Measurements from ENCODE around the gene MYLK. TPM values are rescaled to one million over a fixed set of nuclear protein-coding genes. Genes with fewer than 3 reads are reported as not detected.

MYLK gene
- total and polyA plus RNA-seq, 9 of the 15 experiments (the other 6 are each of a cell fraction or from before 2014, with no cell fraction given): 0.11 to 0.53 (median 0.18) TPM; not detected in 2

GRCh38 chr3:123587401-123587800, 296.7 kb downstream of the MYLK start:
- H3K27ac ChIP-seq (ENCODE audit: extremely low read depth, low read depth, low read length): no peak overlapping the region
- no CpG with 5 or more reads among the region's 2 CpGs for WGBS (ENCODE audit: insufficient coverage, low coverage, missing lambda C conversion rate)
- no TSS peak for BruUV-seq (replicated peaks)
- no peaks in the 10 kb centered on the region for H3K9me1 ChIP-seq (ENCODE audit: control insufficient read depth, insufficient read depth, low read length)
- intact Hi-C loops (cut with micrococcal nuclease) (no loop called here), in situ Hi-C loops (cut with MboI) (no loop called here)
- no peaks in the 10 kb centered on the region for H3K27me3 ChIP-seq (ENCODE audit: control insufficient read depth in 2 of 2, insufficient read depth in 2 of 2, low read length in 2 of 2)
- no peak overlapping the region for H3K4me2 ChIP-seq (ENCODE audit: insufficient read depth, low read length)
- H3K9ac ChIP-seq (ENCODE audit: insufficient read depth in 1 of 2, low read depth in 2 of 2, low read length in 2 of 2): no peak overlapping the region
- H2AFZ ChIP-seq (ENCODE audit: low read depth, low read length): no peak overlapping the region
- peaks cover 19% of the 10 kb centered on the region for H3K79me2 ChIP-seq (ENCODE audit: control insufficient read depth, insufficient read depth, low read length)
- no peak for TF ChIP-seq ELK3 (CRISPR knock-in tag; IDR thresholded peaks at IDR 0.05)
- no peak for TF ChIP-seq PML (IDR thresholded peaks at IDR 0.05; ENCODE audit: low read length)
- TF ChIP-seq ZNF347 (CRISPR knock-in tag; IDR thresholded peaks at IDR 0.05; ENCODE audit: low read depth): no peak
- no peak for TF ChIP-seq CC2D1A (IDR thresholded peaks at IDR 0.05)
- TF ChIP-seq TCF7L2 (IDR thresholded peaks at IDR 0.05; ENCODE audit: low read depth, low read length): no peak
- TF ChIP-seq RFX1 (IDR thresholded peaks at IDR 0.05): no peak
- no peak for TF ChIP-seq NFE2L1 (tag; IDR thresholded peaks at IDR 0.05; ENCODE audit: borderline replicate concordance, low read depth)
- no peak for TF ChIP-seq ZNF583 (CRISPR knock-in tag; IDR thresholded peaks at IDR 0.05)
- TF ChIP-seq ELF4 (CRISPR knock-in tag; IDR thresholded peaks at IDR 0.05): no peak
- TF ChIP-seq SIRT6 (IDR thresholded peaks at IDR 0.05; ENCODE audit: low read depth, low read length): no peak
- TF ChIP-seq ESRRA (IDR thresholded peaks at IDR 0.05; ENCODE audit: borderline replicate concordance, low read depth): no peak
- no peak for TF ChIP-seq SAP30 (IDR thresholded peaks at IDR 0.05; ENCODE audit: borderline replicate concordance, insufficient read depth, low read depth, low read length, poor library complexity, severe bottlenecking)
- TF ChIP-seq HNRNPL (IDR thresholded peaks at IDR 0.05; ENCODE audit: low read depth, low read length): no peak
- no peak for TF ChIP-seq PTBP1 (IDR thresholded peaks at IDR 0.05; ENCODE audit: low read depth, low read length)
- TF ChIP-seq PREB (CRISPR knock-in tag; IDR thresholded peaks at IDR 0.05): no peak
- TF ChIP-seq SIX5 (IDR thresholded peaks at IDR 0.05; ENCODE audit: borderline replicate concordance in 1 of 2, insufficient read depth in 1 of 2, low read depth in 1 of 2, low read length in 2 of 2): no peak
- no peak for TF ChIP-seq ZNF121 (CRISPR knock-in tag; conservative IDR thresholded peaks at IDR 0.05)
- no peak overlapping the region for H3K4me3 ChIP-seq
- peaks cover 4% of the 10 kb centered on the region in 2 experiments; a peak in 1 of 5 replicates for H3K4me1 ChIP-seq (replicated peaks in 1 of 2; ENCODE audit: control insufficient read depth in 2 of 2, insufficient read depth in 2 of 2, low read length in 2 of 2)
- ATAC-seq: no peak
- H3K9me3 ChIP-seq (replicated peaks; ENCODE audit: control insufficient read depth, insufficient read depth, low read depth, low read length): peaks cover 10% of the 10 kb centered on the region
- peak in 1 of 4 experiments; percentile 7 for DNase-seq (ENCODE audit: extremely low read depth in 1 of 4, low spot score in 3 of 4)
- CTCF ChIA-PET (ENCODE audit: low intra/inter-chr PET ratio): no interaction called here
- H3K36me3 ChIP-seq (ENCODE audit: control insufficient read depth, insufficient read depth, low read length): no peaks in the 10 kb centered on the region
- no peaks in the 10 kb centered on the region for H4K20me1 ChIP-seq (replicated peaks; ENCODE audit: control insufficient read depth, insufficient read depth, low read length)
- POLR2A ChIA-PET: interaction anchor here (1.3 kb wide), 1 partner anchor 14 kb away, joined by 4 read pairs; no protein-coding TSS in a partner anchor
- no peak for FAIRE-seq

Data from K562 (cell line).